Gastroesophageal sphincter (tissue), 4 donors: ENCODE measurements around the gene MMP14. TPM values are rescaled to one million over a fixed set of nuclear protein-coding genes. Genes with fewer than 3 reads are reported as not detected.

Experiments used
- ATAC-seq: fragments of 150-250 bp; one replicate; pipeline ENCODE4 v1.9.1; 2016; ENCODE audit warnings: mild to moderate bottlenecking, moderate library complexity
- H3K27ac ChIP-seq, 4 donors: fragments of 200-600 bp; sonication (generic) in 3 of 4; 1 replicate in 3 of 4; 2 replicates in 1 of 4; pipeline ENCODE4 v1.5.1; 2016 to 2019
- H3K27me3 ChIP-seq: fragments of 200-600 bp; sonication (generic); one replicate; pipeline ENCODE4 v1.5.1; 2019
- H3K36me3 ChIP-seq, 2 donors: fragments of 200-600 bp; sonication (generic); one replicate each; pipeline ENCODE4 v1.5.1; 2019; ENCODE audit warnings: control low read depth in 1 of 2
- H3K4me1 ChIP-seq, 3 donors: fragments of 200-600 bp; sonication (generic); 1 replicate in 2 of 3; 2 replicates in 1 of 3; pipeline ENCODE4 v1.5.1; 2016 to 2019; ENCODE audit warnings: control low read depth in 2 of 3
- H3K4me3 ChIP-seq, 2 donors: fragments of 200-600 bp; sonication (generic); one replicate each; pipeline ENCODE4 v1.5.1; 2019; ENCODE audit warnings: mild to moderate bottlenecking in 1 of 2, moderate library complexity in 1 of 2
- H3K9me3 ChIP-seq, 3 donors: fragments of 200-600 bp; sonication (generic); one replicate each; pipeline ENCODE4 v1.5.1; 2017 to 2019; ENCODE audit warnings: control low read depth in 2 of 3
- EP300 ChIP-seq: sonication (generic); formaldehyde crosslinking; IDR thresholded peaks from one replicate; pipeline ENCODE4 v1.6.1; 2017; ENCODE audit warnings: antibody characterized with exemption, mild to moderate bottlenecking
- POLR2A ChIP-seq, 2 donors: fragments of 450-650 bp; IDR thresholded peaks; one replicate each; pipeline ENCODE4 v1.6.1; 2017; ENCODE audit warnings: antibody characterized with exemption in 2 of 2, mild to moderate bottlenecking in 2 of 2, moderate library complexity in 1 of 2
- POLR2AphosphoS5 ChIP-seq: sonication (generic); formaldehyde crosslinking; IDR thresholded peaks from one replicate; pipeline ENCODE4 v1.6.1; 2017; ENCODE audit warnings: antibody characterized with exemption
- WGBS, 2 donors: methylation state at CpG; one replicate each; pipeline ENCODE4 v1.1.5; 2018; ENCODE audit warnings: low coverage in 1 of 2; 5-methylcytosine and 5-hydroxymethylcytosine counted together
- total RNA-seq, 4 donors: library from RNA; depleted of rRNA; stranded (reverse); fragments of >200 nt; gene quantifications; one replicate each; pipeline ENCODE4 v1.1.0, GENCODE V29; 2016
- TF ChIP-seq, protein P1 (sequence below), 4 experiments: fragments of 200-600 bp in 2 of 4; fragments of 450-650 bp in 2 of 4; sonication (generic) in 1 of 4; IDR thresholded peaks; one replicate each; pipeline ENCODE4 v1.5.1; 2017 to 2019; ENCODE audit warnings: antibody characterized with exemption in 4 of 4, mild to moderate bottlenecking in 2 of 4, moderate library complexity in 2 of 4

MMP14 gene
- total RNA-seq, 4 donors from 2014 or later: 114 to 127 (median 123) TPM

DNA sequence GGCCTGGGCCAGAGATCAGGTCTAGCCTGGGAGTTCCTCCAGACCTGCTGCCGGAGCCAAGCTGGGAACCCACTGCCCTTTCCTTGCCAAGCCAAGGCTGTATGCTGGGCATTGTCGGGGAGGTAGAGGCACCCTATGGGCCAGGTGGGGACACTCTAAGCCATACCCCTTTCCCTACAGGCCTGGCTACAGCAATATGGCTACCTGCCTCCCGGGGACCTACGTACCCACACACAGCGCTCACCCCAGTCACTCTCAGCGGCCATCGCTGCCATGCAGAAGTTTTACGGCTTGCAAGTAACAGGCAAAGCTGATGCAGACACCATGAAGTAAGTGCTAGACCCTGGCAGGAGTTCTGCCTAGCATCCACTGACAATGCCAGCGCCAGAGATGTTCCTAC, 4.9 kb downstream of the MMP14 start:
- Histone ChIP-seq H3K27ac (peak overlapping the region in 3 of 4 donors; percentile 39 to 90 (median 51)), H3K9me3 (no peaks in the 10 kb centered on the region), H3K36me3 (peaks cover 0 to 57% of the 10 kb centered on the region in 2 donors), H3K27me3 (no peaks in the 10 kb centered on the region), H3K4me3 (no peak overlapping the region), H3K4me1 (peaks cover 0 to 86% (median 17%) of the 10 kb centered on the region in 3 donors)
- no peak for ATAC-seq
- 67 to 78% methylated on average over 1 to 3 of the region's 9 CpGs for WGBS, 2 donors
- TF ChIP-seq POLR2AphosphoS5: no peak
- TF ChIP-seq, protein P1, sequence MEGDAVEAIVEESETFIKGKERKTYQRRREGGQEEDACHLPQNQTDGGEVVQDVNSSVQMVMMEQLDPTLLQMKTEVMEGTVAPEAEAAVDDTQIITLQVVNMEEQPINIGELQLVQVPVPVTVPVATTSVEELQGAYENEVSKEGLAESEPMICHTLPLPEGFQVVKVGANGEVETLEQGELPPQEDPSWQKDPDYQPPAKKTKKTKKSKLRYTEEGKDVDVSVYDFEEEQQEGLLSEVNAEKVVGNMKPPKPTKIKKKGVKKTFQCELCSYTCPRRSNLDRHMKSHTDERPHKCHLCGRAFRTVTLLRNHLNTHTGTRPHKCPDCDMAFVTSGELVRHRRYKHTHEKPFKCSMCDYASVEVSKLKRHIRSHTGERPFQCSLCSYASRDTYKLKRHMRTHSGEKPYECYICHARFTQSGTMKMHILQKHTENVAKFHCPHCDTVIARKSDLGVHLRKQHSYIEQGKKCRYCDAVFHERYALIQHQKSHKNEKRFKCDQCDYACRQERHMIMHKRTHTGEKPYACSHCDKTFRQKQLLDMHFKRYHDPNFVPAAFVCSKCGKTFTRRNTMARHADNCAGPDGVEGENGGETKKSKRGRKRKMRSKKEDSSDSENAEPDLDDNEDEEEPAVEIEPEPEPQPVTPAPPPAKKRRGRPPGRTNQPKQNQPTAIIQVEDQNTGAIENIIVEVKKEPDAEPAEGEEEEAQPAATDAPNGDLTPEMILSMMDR (IDR thresholded peaks at IDR 0.05): no peak
- TF ChIP-seq EP300: no peak
- TF ChIP-seq POLR2A (IDR thresholded peaks at IDR 0.05): no peak

DNA sequence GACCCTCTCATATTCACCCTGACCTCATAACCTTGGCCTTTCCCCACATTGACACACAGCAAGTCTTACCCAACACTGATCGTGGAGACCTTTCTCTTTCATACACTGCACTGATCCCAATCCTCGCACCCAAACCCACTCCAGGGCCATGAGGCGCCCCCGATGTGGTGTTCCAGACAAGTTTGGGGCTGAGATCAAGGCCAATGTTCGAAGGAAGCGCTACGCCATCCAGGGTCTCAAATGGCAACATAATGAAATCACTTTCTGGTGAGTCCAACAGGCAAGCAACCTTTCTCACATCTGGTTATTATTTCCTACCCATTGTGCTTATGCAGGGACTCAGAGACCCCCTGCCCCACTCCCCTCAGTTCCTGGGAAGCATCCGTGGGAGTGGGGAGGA, 5.4 kb downstream of the MMP14 start:
- Histone ChIP-seq H3K36me3 (peaks cover 0 to 62% of the 10 kb centered on the region in 2 donors), H3K4me3 (no peak overlapping the region), H3K27me3 (no peaks in the 10 kb centered on the region), H3K27ac (peak overlapping the region in 3 of 4 donors; percentile 39 to 90 (median 51)), H3K4me1 (peaks cover 0 to 90% (median 21%) of the 10 kb centered on the region in 3 donors), H3K9me3 (no peaks in the 10 kb centered on the region)
- TF ChIP-seq POLR2A (IDR thresholded peaks at IDR 0.05): no peak
- TF ChIP-seq POLR2AphosphoS5: no peak
- TF ChIP-seq, protein P1 (IDR thresholded peaks at IDR 0.05): no peak
- TF ChIP-seq EP300: no peak
- ATAC-seq: no peak
- 85% methylated on average over 5 of the region's 8 CpGs; no CpG with 5 or more reads in 1 of the 2 donors for WGBS, 2 donors

- H3K4me1 ChIP-seq: peaks cover 0 to 97% (median 28%) of the 10 kb centered on the region in 3 donors
These were observed 6.1 kb downstream of the MMP14 start for GRCh38 chr14:22842211-22843122.

DNA sequence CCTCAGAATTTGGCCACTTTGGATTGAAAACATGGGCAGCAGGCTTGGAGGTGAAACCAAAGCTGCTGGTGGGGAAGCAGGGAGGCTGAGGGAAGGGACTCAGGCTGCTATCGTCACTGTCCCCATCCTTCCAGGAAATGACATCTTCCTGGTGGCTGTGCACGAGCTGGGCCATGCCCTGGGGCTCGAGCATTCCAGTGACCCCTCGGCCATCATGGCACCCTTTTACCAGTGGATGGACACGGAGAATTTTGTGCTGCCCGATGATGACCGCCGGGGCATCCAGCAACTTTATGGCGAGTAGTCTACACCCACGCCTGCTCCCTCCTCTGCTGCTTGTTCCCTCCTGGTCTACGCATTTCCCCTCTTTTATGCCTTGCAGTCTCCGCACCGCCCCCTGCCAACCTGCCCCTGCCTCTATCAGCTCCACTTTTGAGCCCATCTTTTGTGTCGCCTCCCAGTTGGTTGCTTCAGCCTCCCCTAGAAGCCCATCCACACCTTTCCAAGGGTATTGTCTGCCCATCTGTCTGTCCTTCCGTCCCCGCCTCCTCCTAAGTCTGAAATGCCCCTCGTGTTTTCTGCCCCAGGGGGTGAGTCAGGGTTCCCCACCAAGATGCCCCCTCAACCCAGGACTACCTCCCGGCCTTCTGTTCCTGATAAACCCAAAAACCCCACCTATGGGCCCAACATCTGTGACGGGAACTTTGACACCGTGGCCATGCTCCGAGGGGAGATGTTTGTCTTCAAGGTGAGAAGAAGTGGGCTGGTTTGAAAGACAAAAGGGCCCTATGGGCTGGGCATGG, 6.9 kb downstream of the MMP14 start:
- no peak for ATAC-seq
- Histone ChIP-seq H3K27me3 (no peaks in the 10 kb centered on the region), H3K9me3 (no peaks in the 10 kb centered on the region), H3K4me1 (peaks cover 0 to 98% (median 37%) of the 10 kb centered on the region in 3 donors), H3K27ac (peak overlapping the region in 3 of 4 donors; percentile 27 to 90 (median 51)), H3K4me3 (no peak overlapping the region), H3K36me3 (peaks cover 0 to 66% of the 10 kb centered on the region in 2 donors)
- TF ChIP-seq, protein P1 (IDR thresholded peaks at IDR 0.05): no peak
- TF ChIP-seq POLR2A (IDR thresholded peaks at IDR 0.05) (no peak), EP300 (no peak), POLR2AphosphoS5 (no peak)
- WGBS, 2 donors: 84 to 85% methylated on average over 12 to 16 of the region's 21 CpGs

More at GRCh38 chr14:22842211-22843122, 6.1 kb downstream of the MMP14 start:
- 80 to 100% methylated on average over 1 to 14 of the region's 28 CpGs for WGBS, 2 donors
- Histone ChIP-seq H3K36me3 (peaks cover 0 to 66% of the 10 kb centered on the region in 2 donors), H3K9me3 (no peaks in the 10 kb centered on the region), H3K27me3 (no peaks in the 10 kb centered on the region), H3K27ac (peak overlapping the region in 3 of 4 donors; percentile 27 to 90 (median 51)), H3K4me3 (no peak overlapping the region)
- no peak for ATAC-seq
- no peak for TF ChIP-seq POLR2A (IDR thresholded peaks at IDR 0.05)
- TF ChIP-seq, protein P1 (IDR thresholded peaks at IDR 0.05): no peak
- no peak for TF ChIP-seq POLR2AphosphoS5
- no peak for TF ChIP-seq EP300
